Gastroesophageal sphincter (tissue), 3 donors: ENCODE data around the gene CCDC40.

ENCODE experiments used
- POLR2A ChIP-seq, 2 donors: fragments of 450-650 bp; IDR thresholded peaks; one replicate each; pipeline ENCODE4 v1.6.1; 2017; ENCODE audit warnings: antibody characterized with exemption in 2 of 2, mild to moderate bottlenecking in 2 of 2, moderate library complexity in 1 of 2
- TF ChIP-seq, protein P1 (sequence below), 4 experiments: fragments of 200-600 bp in 2 of 4; fragments of 450-650 bp in 2 of 4; sonication (generic) in 1 of 4; IDR thresholded peaks; one replicate each; pipeline ENCODE4 v1.5.1; 2017 to 2019; ENCODE audit warnings: antibody characterized with exemption in 4 of 4, mild to moderate bottlenecking in 2 of 4, moderate library complexity in 2 of 4

DNA sequence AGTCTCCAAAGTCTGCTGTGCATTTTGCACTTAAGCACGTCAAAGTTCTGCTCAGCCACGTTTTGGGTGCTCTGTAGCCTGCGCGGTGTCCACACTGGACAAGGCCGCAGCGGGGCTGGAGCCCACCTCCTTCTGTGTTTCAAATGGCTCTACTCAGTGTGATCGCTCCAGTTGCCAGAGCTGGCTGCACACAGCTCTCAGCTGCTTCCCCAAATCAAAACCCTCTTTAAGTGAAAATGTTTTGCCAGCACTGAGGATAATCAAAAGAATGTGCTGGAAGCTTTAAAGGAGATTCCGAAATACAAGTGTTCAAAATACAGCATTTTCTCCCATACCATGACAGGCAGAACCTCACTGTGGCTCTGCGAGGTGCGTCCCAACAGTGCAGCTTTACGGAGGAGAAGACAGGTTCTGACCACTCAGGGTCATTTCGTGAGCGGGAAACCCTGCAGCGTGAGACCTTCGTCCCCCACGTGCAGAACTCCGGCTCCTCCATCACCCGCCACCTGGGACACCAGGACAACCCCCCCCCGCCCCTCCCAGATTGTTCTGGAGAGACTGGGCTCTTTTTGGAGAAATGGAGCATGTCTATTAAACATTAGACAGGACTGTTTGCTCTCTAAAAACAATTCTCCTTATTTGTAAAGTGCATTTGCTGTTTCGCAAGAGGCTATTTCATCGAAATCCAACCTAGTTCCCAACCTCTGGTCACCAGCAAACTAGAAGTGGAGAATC, 17.4 kb upstream of the CCDC40 start:
- TF ChIP-seq, protein P1, sequence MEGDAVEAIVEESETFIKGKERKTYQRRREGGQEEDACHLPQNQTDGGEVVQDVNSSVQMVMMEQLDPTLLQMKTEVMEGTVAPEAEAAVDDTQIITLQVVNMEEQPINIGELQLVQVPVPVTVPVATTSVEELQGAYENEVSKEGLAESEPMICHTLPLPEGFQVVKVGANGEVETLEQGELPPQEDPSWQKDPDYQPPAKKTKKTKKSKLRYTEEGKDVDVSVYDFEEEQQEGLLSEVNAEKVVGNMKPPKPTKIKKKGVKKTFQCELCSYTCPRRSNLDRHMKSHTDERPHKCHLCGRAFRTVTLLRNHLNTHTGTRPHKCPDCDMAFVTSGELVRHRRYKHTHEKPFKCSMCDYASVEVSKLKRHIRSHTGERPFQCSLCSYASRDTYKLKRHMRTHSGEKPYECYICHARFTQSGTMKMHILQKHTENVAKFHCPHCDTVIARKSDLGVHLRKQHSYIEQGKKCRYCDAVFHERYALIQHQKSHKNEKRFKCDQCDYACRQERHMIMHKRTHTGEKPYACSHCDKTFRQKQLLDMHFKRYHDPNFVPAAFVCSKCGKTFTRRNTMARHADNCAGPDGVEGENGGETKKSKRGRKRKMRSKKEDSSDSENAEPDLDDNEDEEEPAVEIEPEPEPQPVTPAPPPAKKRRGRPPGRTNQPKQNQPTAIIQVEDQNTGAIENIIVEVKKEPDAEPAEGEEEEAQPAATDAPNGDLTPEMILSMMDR (IDR thresholded peaks at IDR 0.05), result no peak
- TF ChIP-seq POLR2A (IDR thresholded peaks at IDR 0.05), result no peak
